Vagina (tissue), 2 donors: ENCODE data around the gene SHC3.

ENCODE experiments used
- POLR2AphosphoS5 ChIP-seq, 2 donors: sonication (generic); formaldehyde crosslinking; IDR thresholded peaks; one replicate each; pipeline ENCODE4 v1.9.0; 2017; ENCODE audit warnings: antibody characterized with exemption in 2 of 2, mild to moderate bottlenecking in 2 of 2, low read depth in 1 of 2; ENCODE audit not compliant: insufficient read depth in 1 of 2
- TF ChIP-seq, protein P1 (sequence below), 3 experiments: fragments of 450-650 bp in 2 of 3; fragments of 200-600 bp in 1 of 3; sonication (generic) in 1 of 3; IDR thresholded peaks; one replicate each; pipeline ENCODE4 v1.5.1; 2017 to 2019; ENCODE audit warnings: antibody characterized with exemption in 3 of 3, mild to moderate bottlenecking in 2 of 3, moderate library complexity in 2 of 3

DNA sequence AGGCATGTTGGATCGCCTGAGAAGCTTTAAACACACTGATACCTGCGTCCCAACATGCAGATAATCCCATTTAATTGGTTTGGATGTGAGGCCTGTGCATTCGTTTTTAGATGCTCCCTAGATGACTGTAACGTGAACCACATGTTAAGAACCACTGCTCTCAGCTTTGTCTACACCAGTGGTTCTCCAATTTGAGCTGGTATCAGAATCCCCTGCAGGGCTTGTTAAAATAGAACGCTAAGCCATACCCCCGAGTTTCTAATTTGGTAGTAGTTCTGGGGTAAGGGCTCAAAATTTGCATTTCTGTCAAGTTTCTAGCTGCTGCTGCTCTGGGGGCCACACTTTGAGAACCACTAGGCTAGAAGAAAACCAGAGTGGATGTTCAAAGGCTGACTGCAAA, 112.7 kb downstream of the SHC3 start:
- TF ChIP-seq, protein P1, sequence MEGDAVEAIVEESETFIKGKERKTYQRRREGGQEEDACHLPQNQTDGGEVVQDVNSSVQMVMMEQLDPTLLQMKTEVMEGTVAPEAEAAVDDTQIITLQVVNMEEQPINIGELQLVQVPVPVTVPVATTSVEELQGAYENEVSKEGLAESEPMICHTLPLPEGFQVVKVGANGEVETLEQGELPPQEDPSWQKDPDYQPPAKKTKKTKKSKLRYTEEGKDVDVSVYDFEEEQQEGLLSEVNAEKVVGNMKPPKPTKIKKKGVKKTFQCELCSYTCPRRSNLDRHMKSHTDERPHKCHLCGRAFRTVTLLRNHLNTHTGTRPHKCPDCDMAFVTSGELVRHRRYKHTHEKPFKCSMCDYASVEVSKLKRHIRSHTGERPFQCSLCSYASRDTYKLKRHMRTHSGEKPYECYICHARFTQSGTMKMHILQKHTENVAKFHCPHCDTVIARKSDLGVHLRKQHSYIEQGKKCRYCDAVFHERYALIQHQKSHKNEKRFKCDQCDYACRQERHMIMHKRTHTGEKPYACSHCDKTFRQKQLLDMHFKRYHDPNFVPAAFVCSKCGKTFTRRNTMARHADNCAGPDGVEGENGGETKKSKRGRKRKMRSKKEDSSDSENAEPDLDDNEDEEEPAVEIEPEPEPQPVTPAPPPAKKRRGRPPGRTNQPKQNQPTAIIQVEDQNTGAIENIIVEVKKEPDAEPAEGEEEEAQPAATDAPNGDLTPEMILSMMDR (IDR thresholded peaks at IDR 0.05): no peak
- TF ChIP-seq POLR2AphosphoS5 (IDR thresholded peaks at IDR 0.05; ENCODE audit: insufficient read depth in 1 of 2, low read depth in 1 of 2): no peak
